22Rv1 (cell line): ENCODE results near the gene ANKRD63.

Experiments used
- CTCF ChIP-seq: fragments of 450-650 bp; IDR thresholded peaks from 2 replicates; pipeline ENCODE4 v1.5.1; 2017; ENCODE audit warnings: mild to moderate bottlenecking
- ZFX ChIP-seq: fragments of 450-650 bp; IDR thresholded peaks from 2 replicates; pipeline ENCODE4 v1.6.1; 2017; ENCODE audit warnings: antibody characterized with exemption, borderline replicate concordance

DNA sequence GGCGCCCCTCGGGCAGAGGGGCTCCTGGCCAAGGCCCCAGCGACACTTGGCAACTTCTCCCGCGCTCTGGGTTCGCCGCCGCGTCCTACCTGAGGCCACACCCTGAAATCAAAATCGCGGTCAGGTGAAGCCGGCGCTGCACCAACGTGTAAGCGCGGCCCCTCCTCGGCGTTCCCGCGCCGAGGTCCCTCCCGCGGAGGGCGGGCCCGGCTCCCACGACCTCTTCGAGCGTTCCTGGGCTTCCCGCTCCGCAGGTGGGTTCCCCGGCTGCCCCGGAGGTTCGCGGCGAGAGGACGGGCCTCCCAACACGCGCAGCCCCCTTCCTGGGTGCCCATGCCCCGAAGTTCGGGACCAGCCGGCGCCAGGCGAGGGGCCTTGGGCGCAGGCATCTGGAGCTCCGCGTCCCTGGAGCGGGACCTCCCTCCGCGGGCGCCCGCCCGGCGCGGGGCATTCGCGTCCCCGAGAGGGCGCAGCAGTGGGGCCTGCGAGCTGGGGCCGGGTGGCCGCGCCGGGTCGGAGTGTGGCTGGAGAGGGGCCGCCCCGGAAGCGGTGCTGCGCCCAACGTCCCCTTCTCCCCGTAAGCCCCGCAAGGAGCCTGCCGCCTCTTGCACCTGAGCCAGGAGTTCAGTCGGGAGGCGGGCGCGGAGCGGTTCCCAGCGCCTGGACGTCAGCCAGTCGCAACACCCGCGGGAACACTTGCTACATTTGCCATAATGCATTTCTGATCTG lies 30.3 kb downstream of the ANKRD63 start:
- no peak for TF ChIP-seq ZFX
- TF ChIP-seq CTCF = peak; percentile 25
